ENCODE results near the gene HDDC3.
"Not testable (repeated sequence)": the region's sequence is repeated elsewhere in the genome, so short reads cannot be mapped to it uniquely, and the experiment has no call there.

Gene HDDC3

GRCh38 chr15:90929246-90930019 lies 2.9 kb downstream of the HDDC3 start:
- TF ChIP-seq CTCF (IDR thresholded peaks at IDR 0.05; ENCODE audit: low read depth, low read length): no peak
- no peak for DNase-seq (ENCODE audit: extremely low read depth, low read depth)

DNA sequence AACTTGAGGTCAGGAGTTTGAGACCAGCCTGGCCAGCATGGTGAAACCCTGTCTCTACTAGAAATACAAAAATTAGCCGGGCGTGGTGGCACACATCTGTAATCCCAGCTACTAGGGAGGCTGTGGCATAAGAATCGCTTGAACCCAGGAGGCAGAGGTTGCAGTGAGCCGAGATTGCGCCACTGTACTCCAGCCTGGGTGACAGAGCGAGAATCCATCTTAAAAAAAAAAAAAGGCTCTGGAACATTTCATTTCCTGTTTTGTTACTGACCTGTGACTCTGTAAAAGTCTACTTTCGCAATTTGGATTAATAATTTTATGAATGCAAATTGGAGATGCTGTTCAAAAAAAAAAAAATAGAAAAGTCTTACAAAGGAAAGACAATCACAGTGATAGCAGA lies 4.2 kb downstream of the HDDC3 start:
- not testable (repeated sequence) for DNase-seq (ENCODE audit: extremely low read depth, low read depth)

GRCh38 chr15:90926766-90927165 lies 5.6 kb downstream of the HDDC3 start:
- not testable (repeated sequence) for DNase-seq (ENCODE audit: extremely low read depth, low read depth)

GRCh38 chr15:90924375-90924774 lies 8.0 kb downstream of the HDDC3 start:
- TF ChIP-seq CTCF (IDR thresholded peaks at IDR 0.05; ENCODE audit: low read depth, low read length): no peak
- DNase-seq (ENCODE audit: extremely low read depth, low read depth): no peak

- not testable (repeated sequence) for DNase-seq (ENCODE audit: extremely low read depth, low read depth)
Measured at GRCh38 chr15:90922712-90923322, 9.5 kb downstream of the HDDC3 start.

- TF ChIP-seq CTCF (IDR thresholded peaks at IDR 0.05; ENCODE audit: low read depth, low read length): no peak
- DNase-seq (ENCODE audit: extremely low read depth, low read depth): no peak
Measured at GRCh38 chr15:90921887-90922286, 10.5 kb downstream of the HDDC3 start.

DNA sequence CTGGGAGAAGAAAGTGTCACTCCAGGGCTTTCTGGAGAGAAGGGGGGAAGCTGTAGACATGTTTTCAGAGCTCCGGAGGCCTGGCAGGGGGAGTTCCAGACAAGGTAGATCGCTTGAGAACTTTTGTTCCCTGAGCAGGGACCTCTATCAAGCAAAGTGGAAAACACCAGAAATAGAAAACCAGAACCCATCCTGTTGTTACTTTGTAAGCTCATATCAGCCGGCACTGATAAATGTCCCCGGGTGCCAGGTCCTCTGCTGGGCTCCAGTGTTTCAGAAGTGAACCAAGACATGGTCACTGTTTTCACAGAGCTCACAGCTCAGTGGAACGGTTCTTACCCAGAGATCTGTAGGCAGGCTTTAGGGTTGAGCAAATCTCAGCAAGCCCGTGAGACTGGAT lies 13.5 kb downstream of the HDDC3 start:
- no peak for DNase-seq (ENCODE audit: extremely low read depth, low read depth)
- TF ChIP-seq CTCF (IDR thresholded peaks at IDR 0.05; ENCODE audit: low read depth, low read length): no peak

DNA sequence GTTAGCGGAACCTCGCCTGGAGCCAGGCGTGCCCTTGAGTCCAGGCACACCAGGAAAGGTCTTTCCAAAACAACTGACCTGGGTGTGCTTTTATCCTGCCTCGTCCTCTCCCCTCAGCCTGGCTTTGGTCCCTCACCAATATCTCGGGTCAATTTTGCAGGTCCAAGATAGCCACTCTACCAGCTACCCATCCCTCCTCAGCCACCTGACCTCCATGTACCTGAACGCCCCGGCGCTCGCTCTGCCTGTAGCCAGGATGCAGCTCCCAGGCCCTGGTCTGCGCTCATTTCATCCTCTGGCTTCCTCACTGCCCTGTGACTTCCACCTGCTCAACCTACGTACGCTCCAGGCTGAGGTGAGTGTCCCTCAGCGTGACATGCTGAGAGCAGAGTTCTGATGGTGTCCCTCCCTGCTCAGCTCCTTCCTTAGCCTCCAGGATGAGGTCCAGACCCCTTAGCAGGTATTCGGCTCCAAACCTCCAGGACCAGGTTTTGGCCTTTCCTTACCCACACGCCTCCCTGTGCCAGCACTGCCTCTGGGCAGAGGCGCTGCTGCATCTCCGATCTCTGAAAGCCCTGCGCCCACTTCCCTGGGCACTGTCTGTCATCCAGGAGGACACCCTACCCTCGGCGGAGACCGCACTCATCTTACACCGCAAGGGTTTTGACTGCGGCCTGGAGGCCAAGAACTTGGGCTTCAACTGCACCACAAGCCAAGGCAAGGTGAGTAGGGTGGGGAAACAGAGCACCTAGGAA lies 14.1 kb downstream of the HDDC3 start:
- DNase-seq (ENCODE audit: extremely low read depth, low read depth): no peak
- no peak for TF ChIP-seq CTCF (IDR thresholded peaks at IDR 0.05; ENCODE audit: low read depth, low read length)
